Measurements from ENCODE around the gene INMT.
A peak's percentile ranks its signal among the peaks of the same experiment; 100 is the strongest.

INMT gene

DNA sequence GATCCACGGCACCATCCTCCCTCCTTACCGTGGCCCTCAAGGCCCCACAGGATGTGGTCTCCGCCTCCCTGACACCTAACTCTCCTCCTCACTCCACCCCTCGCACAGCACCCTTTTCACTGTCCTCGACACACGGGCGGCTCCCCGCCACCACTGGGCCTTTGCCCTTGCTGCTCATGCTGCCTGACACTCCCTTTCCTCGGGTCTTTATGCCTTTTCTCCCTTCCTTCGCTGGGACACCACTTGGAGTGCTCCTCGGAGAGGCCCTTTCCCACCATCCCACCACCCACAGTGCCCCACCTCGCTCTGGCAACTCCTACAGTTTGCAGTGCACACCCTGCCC is 7.9 kb upstream of the INMT start:
- Histone ChIP-seq H3K4me3 (no peak overlapping the region), H3K27ac (no peak overlapping the region)

DNA sequence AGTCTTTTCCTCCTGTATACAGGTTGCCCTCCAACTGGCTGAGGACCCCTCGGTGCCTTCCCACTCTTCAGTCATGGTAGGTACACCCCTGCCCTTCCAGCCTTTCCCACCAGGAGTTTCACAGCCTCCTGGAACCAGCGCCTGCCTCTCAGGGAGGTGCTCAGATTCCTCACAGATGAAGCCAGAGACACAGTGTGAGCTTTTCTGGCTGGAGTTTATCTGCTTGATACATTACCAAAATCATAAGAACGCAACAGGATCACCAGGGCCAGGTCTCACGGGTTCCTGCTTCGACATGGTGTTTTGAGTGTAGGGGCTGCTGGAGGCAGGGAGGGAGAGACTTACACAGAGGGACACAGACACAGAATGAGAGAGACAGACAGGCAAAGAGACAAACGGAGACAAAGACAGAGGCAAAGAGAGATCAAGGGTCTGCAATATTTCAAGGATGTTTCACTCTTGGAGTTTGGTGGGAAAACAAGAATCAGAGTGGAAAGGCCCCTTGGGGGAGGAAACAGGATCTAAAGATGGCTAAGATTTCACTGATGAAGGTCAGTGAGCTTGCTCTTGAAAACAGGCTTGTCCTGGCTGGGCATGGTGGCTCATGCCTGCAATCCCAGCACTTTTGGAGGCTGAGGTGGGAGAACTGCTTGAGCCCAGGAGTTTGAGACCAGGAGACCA is 6.5 kb upstream of the INMT start:
- Histone ChIP-seq H3K27ac (no peak overlapping the region), H3K4me3 (no peak overlapping the region)

DNA sequence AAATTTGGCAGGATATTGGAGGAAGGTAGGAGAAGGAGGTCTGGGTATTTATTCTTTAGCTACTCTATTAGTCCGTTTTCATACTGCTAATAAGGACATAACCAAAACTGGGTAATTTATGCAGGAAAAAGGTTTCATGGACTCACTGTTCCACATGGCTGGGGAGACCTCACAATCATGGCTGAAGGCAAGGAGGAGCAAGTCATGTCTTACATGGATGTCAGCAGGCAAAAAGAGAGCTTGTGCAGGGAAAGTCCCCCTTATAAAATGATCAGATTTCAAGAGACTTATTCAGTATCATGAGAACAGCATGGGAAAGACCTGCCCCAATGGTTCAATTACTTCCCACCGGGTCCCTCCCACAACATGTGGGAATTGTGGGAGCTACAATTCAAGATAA is 1.9 kb upstream of the INMT start:
- Histone ChIP-seq H3K4me3 (no peak overlapping the region), H3K27ac (peak overlapping the region in 7 of 21 experiments; percentile 18 to 71 (median 36))

- H3K4me3 ChIP-seq, result no peak overlapping the region
- peak overlapping the region in 13 of 21 experiments; percentile 15 to 71 (median 50) for H3K27ac ChIP-seq
Measured at GRCh38 chr7:30750683-30751650, 968 bp upstream of the INMT start.

- Histone ChIP-seq H3K4me3 (no peak overlapping the region), H3K27ac (peak overlapping the region in 16 of 21 experiments; percentile 2 to 71 (median 36))
Measured at GRCh38 chr7:30752484-30752883, 549 bp downstream of the INMT start.

DNA sequence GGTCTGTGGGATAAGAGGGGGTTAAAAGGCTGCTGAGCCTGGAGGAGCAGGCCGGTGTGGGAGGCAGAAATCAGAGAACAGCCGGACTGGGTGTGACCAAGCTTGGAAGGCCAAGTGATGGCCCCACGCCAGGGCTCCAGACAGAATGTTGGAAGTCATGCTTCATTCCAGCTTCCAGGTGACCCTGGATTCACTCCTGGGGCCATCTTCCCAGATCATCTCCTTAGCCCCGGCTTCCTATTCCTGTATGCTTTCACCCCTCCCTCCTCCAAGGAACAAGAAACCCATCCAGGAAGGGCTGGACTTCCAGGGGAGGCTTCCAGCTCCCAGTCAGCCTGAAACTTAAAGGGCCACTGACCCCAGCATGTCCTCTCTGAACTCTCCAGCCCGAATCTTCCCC is 1.0 kb downstream of the INMT start:
- Histone ChIP-seq H3K4me3 (no peak overlapping the region), H3K27ac (peak overlapping the region in 11 of 21 experiments; percentile 2 to 71 (median 36))

- Histone ChIP-seq H3K27ac (no peak overlapping the region), H3K4me3 (no peak overlapping the region)
Measured at GRCh38 chr7:30754315-30754877, 2.5 kb downstream of the INMT start.

GRCh38 chr7:30755384-30756154 is 3.6 kb downstream of the INMT start:
- H3K4me3 ChIP-seq, result no peak overlapping the region
- H3K27ac ChIP-seq, result peak overlapping the region in 1 of 21 experiments; percentile 20

GRCh38 chr7:30757342-30757692 is 5.4 kb downstream of the INMT start:
- Histone ChIP-seq H3K27ac (no peak overlapping the region), H3K4me3 (no peak overlapping the region)

- no peak overlapping the region for H3K27ac ChIP-seq
- H3K4me3 ChIP-seq, result no peak overlapping the region
Measured at GRCh38 chr7:30760514-30761213, 8.7 kb downstream of the INMT start.

DNA sequence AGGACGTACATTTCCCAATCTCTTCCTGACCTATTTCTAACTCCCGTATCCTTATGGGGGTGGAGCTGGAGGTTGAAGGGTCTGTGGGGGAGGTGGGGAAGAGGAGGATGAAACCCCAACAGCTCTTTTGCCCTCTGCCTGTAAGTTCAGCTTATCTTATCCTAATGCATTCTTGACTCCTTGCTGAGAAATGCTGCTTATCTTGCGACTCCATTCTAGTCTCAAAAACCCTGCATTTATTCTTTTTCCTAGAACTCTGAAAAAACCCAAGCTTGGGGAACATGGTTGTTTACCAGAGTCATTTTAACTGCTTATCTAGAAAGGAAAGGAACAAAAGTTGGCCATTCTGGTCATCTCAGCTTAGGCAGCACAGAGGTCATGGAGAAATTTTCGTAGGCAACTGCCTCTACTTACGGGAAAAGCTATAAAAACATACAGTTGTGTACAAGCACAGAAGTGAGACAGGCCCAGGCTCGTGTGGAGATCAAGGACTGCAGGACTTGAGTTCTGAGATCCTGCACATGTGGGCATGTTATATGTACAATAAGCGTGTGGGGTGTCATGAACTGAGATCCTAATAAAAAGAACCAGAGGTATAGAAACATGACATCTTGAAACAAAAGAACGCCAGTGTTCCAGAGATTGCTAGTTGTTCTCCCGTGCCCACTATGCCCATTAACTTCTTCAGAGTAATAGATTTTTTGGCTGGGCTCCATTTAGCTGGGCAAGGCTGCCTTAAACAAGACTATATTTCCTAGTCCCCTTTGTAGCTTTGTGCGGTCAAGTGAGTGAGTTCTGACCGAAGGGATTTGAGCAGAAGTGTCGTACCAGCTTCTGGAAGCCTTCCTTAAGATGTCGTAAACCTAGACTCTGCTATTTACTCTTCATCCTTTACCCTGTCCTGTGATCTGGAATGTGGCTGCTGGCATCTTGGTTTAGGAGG is 9.6 kb downstream of the INMT start:
- H3K27ac ChIP-seq, result no peak overlapping the region
- H3K4me3 ChIP-seq, result no peak overlapping the region

- peak overlapping the region in 1 of 21 experiments; percentile 23 for H3K27ac ChIP-seq
- no peak overlapping the region for H3K4me3 ChIP-seq
Measured at GRCh38 chr7:30764030-30764975, 12.4 kb downstream of the INMT start.

DNA sequence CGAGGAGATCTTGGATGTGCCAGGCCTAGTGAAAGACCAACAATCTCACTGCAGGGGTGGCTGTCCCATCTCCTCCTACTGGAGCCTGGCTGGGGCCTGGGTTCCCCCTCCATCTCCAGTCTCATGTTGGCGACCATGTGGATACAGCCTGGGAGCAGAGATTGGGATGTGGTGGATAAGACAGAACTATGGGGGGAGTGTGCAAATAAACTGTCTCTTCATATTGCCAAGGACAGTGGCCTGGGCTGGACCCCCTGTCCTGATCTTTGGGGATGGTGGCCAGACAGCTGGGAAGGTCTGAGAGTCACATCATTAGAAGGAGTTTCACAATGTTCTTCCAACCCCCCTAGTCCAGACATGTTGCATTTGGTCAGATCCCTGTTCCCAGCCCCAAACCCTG is 13.5 kb downstream of the INMT start:
- no peak overlapping the region for H3K4me3 ChIP-seq
- no peak overlapping the region for H3K27ac ChIP-seq

DNA sequence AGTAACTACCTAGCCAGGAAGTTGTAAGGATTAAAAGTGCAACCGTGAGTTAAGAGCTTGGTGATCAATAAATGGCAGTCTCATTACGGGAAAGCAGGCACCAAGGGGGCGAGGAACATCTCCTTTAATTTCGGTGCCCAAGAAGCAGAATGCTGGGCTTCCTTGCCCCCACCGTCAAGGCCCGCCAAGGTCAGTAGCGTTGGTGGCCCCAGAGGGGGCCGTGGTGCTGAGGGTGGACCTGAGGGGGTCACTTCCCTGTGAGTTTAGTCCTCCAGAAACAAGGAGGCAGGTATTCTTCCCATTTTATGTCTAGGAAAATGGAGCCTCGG is 18.9 kb downstream of the INMT start:
- Histone ChIP-seq H3K4me3 (peak overlapping the region; percentile 57 to 75 (median 71)), H3K27ac (peak overlapping the region in 20 of 21 experiments; percentile 17 to 90 (median 82))

GRCh38 chr7:30771174-30771879 is 19.4 kb downstream of the INMT start, which contains the start of gene MINDY4:
TSS of gene MINDY4 (plus strand) at chr7:30771417. CDS start at chr7:30771494, 77 bp downstream.
- H3K4me3 ChIP-seq, result peak within 1 kb of the TSS; percentile 57 to 75 (median 71)
- H3K27ac ChIP-seq, result peak within 1 kb of the TSS; percentile 17 to 90 (median 81)

GRCh38 chr7:30771880-30772425 is 20.0 kb downstream of the INMT start:
- peak overlapping the region; percentile 57 to 75 (median 71) for H3K4me3 ChIP-seq

More at GRCh38 chr7:30771880-30772425, 20.0 kb downstream of the INMT start:
- H3K27ac ChIP-seq, result peak overlapping the region; percentile 17 to 90 (median 81)
